ENCODE data around the gene ANP32E.

The ANP32E gene

DNA sequence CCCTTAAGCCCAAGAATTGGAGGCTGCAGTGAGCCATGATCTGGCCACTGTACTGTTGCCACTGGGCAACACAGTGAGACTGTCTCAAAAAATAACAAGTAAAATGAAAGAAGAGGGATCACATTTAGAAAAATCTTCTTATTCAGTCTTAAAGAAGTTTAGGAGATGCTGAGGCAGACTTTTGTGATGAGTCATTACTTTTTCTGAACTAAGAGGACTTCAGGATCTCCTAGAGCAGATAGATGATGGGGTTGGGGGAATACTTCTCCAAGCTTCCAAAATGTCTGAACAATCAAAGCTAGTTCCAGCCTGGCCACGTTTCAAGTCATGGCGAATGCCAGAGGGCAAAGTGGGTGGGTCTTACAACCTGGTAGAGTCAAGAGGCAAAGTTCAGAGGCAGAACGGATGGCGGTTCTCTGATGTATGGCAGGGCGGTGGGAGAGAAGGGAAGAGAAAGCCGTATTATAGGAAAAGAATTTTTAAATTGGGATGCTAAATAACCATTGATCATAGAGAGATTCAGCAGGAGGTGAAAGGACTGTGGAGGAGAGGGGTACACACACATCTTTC lies 44.3 kb upstream of the ANP32E start:
- no peaks in the 10 kb centered on the region for H3K36me3 ChIP-seq
- no peaks in the 10 kb centered on the region for H3K9me3 ChIP-seq (ENCODE audit: severe bottlenecking)
- H3K4me3 ChIP-seq (ENCODE audit: low read depth, low read length) = no peak overlapping the region
- no peaks in the 10 kb centered on the region for H3K27me3 ChIP-seq (ENCODE audit: insufficient read depth, low read depth, severe bottlenecking)
- TF ChIP-seq, protein P1, sequence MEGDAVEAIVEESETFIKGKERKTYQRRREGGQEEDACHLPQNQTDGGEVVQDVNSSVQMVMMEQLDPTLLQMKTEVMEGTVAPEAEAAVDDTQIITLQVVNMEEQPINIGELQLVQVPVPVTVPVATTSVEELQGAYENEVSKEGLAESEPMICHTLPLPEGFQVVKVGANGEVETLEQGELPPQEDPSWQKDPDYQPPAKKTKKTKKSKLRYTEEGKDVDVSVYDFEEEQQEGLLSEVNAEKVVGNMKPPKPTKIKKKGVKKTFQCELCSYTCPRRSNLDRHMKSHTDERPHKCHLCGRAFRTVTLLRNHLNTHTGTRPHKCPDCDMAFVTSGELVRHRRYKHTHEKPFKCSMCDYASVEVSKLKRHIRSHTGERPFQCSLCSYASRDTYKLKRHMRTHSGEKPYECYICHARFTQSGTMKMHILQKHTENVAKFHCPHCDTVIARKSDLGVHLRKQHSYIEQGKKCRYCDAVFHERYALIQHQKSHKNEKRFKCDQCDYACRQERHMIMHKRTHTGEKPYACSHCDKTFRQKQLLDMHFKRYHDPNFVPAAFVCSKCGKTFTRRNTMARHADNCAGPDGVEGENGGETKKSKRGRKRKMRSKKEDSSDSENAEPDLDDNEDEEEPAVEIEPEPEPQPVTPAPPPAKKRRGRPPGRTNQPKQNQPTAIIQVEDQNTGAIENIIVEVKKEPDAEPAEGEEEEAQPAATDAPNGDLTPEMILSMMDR (IDR thresholded peaks at IDR 0.05; ENCODE audit: low read depth, low read length) = no peak
- DNase-seq = no peak
- no peak overlapping the region for H3K27ac ChIP-seq

DNA sequence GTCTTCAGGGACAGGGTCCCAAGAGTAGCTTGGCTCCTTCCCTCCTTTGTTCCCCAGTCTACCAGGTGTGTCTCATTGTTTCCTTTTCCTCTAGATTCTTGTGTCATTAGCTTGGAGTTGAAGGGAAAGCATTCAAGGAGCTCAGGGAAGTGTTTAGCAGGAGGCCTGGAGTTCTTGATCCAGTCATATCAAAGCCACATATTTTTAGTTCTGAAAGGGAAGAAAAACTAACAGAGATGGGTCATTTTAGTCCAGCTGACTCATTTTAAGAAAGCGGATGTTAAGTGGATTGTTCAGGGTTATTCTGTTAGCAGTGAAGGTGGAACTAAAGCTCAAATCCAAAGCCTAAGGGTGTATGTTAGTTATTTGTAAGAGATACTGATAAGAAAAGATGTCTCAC lies 37.4 kb upstream of the ANP32E start:
- DNase-seq = no peak
- H3K9me3 ChIP-seq (ENCODE audit: severe bottlenecking) = no peaks in the 10 kb centered on the region
- no peak overlapping the region for H3K27ac ChIP-seq
- no peaks in the 10 kb centered on the region for H3K27me3 ChIP-seq (ENCODE audit: insufficient read depth, low read depth, severe bottlenecking)
- TF ChIP-seq, protein P1 (IDR thresholded peaks at IDR 0.05; ENCODE audit: low read depth, low read length) = no peak
- no peak overlapping the region for H3K4me3 ChIP-seq (ENCODE audit: low read depth, low read length)
- H3K36me3 ChIP-seq = no peaks in the 10 kb centered on the region

DNA sequence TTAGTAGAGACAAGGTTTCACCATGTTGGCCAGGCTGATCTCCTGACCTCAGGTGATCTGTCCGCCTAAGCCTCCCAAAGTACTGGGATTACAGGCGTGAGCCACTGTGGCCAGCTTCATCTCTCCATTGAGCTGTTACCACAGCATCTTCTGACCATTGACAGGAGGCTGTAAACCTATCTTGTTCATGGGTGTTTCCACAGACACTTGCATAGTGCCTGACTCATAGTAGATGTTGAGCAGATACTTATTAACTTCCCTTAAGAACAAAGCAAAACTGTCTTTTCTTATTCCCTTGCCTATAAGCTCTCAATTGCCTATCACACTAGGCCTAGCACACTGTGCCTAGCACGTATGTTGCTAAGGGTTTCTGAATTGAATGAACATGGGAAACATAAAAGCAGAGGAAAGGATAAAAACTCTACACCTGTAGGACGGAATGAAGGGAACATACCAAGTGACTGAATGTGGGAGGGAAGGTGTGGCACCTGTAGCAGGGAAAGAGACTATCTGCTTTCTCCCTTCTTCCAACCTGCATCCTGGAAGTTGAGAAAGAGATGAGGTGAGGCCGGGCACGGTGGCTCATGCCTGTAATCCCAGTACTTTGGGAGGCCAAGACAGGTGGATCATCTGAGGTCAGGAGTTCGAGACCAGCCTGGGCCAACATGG lies 35.5 kb upstream of the ANP32E start:
- Histone ChIP-seq H3K9me3 (ENCODE audit: severe bottlenecking) (no peaks in the 10 kb centered on the region), H3K27me3 (ENCODE audit: insufficient read depth, low read depth, severe bottlenecking) (no peaks in the 10 kb centered on the region), H3K36me3 (peaks cover 15% of the 10 kb centered on the region), H3K27ac (peak overlapping the region; percentile 31), H3K4me3 (ENCODE audit: low read depth, low read length) (no peak overlapping the region)
- DNase-seq = peak; percentile 87
- TF ChIP-seq, protein P1 (IDR thresholded peaks at IDR 0.05; ENCODE audit: low read depth, low read length) = no peak

DNA sequence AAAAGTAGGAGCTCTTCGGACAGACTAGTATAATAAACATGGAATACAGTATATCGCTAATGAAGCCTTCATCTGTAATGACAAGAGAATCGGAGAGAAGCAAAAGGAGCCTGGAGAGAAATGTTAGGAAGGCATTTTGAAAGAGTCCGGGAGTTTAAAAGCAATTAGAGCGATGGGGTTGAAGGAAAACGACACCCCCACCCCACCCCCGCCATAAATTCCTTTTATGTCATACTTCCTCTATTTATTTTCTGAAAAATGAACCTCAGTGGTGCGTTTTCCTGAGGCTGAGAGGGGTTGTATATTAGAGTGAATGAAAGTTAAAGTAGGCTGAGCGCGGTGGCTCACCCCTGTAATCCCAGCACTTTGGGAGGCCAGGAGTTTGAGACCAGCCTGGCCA lies 33.5 kb upstream of the ANP32E start:
- no peak for DNase-seq
- no peaks in the 10 kb centered on the region for H3K27me3 ChIP-seq (ENCODE audit: insufficient read depth, low read depth, severe bottlenecking)
- H3K36me3 ChIP-seq = peaks cover 35% of the 10 kb centered on the region
- TF ChIP-seq, protein P1 (IDR thresholded peaks at IDR 0.05; ENCODE audit: low read depth, low read length) = no peak
- no peaks in the 10 kb centered on the region for H3K9me3 ChIP-seq (ENCODE audit: severe bottlenecking)
- peak overlapping the region; percentile 83 for H3K27ac ChIP-seq
- H3K4me3 ChIP-seq (ENCODE audit: low read depth, low read length) = peak overlapping the region; percentile 88

DNA sequence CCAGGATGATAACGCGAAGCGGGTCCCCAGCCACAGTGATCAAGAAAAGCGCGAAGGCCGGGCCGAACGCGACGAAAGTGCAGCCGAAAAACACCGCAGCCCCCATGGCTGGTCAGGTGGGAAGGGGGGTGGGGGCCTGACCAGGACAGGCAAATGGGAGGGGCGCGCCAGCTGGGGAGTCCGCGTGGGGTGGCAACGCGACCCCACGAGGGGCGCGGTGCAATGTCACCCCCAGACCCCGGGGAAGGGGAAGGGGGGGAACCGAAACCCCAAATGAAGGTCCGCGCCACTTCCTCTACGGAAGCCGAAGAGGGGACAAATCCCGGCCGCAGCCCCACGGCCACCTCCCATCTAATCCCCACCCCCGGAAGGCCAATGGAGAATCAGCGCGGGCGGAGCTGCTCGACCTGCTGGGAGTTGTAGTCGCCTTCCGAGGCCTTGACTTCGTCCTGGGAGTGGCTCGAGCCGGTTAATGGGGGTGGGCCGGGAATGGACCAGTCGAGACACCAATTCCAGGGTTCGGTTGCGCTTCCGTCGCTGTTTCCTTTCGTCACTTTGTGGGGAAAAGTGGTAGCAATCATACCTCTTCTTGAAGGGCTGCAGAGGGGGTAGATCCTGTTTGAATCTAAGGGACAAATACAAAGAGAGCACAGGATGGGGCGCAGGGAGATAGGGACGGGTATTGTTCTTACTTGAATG lies 32.9 kb upstream of the ANP32E start, which contains the start of gene APH1A:
Gene APH1A (minus strand): TSS at position 312 of the 699 bp plus-strand sequence. CDS start 206 bp downstream, at position 106.
- H3K9me3 ChIP-seq (ENCODE audit: severe bottlenecking) = no peaks in the 10 kb centered on the region
- peak within 1 kb of the TSS; percentile 83 for H3K27ac ChIP-seq
- peak; percentile 100 for DNase-seq
- peaks cover 39% of the 10 kb centered on the region for H3K36me3 ChIP-seq
- TF ChIP-seq, protein P1 (IDR thresholded peaks at IDR 0.05; ENCODE audit: low read depth, low read length) = no peak
- H3K4me3 ChIP-seq (ENCODE audit: low read depth, low read length) = peak within 1 kb of the TSS; percentile 88
- no peaks in the 10 kb centered on the region for H3K27me3 ChIP-seq (ENCODE audit: insufficient read depth, low read depth, severe bottlenecking)

Measured in WERI-Rb-1 (cell line).